OCI-M2 (cell line): ENCODE data around the gene RNASE9.
"Not testable (repeated sequence)": the region's sequence is repeated elsewhere in the genome, so short reads cannot be mapped to it uniquely, and the experiment has no call there.

ENCODE experiments used
- DNase-seq: peaks from one replicate; lab custom pipeline; 2025; ENCODE audit not compliant: unreplicated experiment; lab: John Stamatoyannopoulos, UW

RNASE9 gene

DNA sequence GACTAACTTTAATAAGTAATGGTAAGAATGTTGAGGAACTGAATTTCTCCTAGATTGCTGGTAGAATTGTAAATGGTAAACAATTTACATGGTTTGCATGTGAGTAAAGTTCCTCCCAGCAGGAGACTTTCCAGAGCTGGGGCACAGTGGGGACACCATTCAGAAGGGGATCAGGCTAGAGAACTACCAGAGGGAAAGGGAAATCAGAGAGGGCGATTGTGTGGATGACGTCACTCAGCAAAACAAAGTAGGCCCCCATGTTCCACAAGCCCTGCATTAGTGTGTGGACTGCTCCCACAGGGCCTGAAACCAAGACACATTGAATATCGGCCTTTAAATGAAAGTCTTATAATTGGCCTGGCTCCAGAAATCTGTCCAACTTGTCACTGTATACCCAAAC, 17.5 kb upstream of the RNASE9 start:
- no peak for DNase-seq

DNA sequence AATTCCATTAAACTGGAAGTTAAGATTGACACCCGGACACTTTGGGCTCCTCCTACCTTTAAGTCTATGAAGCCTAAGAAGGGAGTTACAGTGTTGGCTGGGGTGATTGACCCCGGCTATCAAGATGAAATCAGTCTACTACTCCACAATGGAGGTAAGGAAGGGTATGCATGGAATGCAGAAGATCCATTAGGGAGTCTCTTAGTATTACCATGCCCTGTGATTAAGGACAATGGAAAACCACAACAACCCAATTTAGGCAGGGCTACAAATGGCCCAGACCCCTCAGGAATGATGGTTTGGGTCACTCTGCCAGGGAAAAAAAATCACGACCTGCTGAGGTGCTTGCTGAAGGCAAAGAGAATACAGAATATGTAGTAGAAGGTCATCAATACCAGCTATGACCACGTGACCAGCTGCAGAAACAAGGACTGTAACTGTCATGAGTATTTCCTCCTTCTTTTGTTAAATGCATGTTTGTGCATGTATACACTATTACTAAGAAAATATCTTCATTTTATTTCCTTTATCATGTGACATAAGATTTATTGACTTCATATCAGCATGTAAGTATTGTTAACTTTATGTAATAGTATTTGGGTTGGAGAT, 11.6 kb upstream of the RNASE9 start:
- DNase-seq = not testable (repeated sequence)

DNA sequence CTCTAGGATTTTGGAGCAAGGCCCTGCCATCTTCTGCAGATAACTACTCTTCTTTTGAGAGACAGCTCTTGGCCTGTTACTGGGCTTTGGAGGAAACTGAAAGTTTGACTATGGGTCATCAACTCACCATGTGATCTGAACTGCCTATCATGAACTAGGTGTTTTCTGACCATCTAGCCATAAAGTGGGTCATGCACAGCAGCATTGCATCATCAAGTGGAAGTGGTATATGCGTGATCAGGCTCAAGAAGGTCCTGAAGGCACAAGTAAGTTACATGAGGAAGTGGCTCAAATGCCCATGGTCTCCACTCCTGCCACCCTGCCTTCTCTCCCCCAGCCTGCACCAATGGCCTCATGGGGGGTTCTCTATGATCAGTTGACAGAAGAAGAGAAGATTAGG, 9.9 kb upstream of the RNASE9 start:
- not testable (repeated sequence) for DNase-seq

DNA sequence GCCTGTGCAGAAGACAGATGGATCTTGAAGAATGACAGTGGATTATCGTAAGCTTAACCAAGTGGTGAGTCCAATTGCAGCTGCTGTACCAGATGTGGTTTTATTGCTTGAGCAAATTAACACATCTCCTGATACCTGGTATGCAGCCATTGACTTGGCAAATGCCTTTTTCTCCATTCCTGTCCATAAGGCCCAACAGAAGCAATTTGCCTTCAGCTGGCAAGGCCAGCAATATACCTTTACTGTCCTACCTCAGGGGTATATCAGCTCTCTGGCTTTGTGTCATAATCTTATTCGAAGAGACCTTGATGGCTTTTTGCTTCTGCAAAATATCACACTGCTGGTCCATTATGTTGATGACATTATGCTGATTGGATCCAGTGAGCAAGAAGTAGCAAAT, 9.0 kb upstream of the RNASE9 start:
- DNase-seq = not testable (repeated sequence)

DNA sequence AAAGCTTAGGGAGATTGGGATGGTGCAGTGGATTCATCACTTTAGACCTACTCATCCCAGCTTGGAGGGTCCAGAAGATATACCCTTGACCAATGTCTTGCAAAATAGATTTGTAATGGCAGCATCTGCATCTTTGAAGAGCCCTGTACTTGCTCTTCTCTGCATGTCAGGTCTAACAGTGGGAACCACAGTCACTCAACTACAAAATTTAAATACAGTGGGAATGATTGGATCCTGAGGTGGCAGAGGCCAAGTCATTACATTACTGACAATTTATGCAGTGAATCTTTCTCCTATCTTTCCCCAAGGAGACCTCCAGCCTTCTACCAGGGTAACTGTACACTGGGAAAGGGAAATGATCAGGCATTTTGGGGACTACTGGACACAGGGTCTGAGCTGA, 8.2 kb upstream of the RNASE9 start:
- DNase-seq = no peak

DNA sequence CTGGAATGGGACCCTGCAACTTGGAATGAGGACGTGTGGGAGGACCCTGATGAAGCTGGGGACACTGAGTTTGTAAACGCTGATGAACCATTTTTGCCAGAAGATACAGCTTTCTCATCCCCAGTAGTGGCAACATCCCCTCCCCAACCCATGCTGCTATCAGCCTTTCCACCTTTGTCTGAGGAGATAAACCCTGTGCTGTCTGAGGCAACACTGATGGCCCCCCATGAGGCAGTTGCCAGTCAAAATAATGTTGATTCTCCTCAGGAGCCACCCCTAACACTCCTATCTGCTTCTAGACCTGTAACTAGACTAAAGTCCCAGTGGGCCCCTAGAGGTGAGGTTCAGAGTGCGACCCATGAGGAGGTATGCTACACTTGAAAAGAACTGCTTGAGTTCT, 7.5 kb upstream of the RNASE9 start:
- DNase-seq = no peak

DNA sequence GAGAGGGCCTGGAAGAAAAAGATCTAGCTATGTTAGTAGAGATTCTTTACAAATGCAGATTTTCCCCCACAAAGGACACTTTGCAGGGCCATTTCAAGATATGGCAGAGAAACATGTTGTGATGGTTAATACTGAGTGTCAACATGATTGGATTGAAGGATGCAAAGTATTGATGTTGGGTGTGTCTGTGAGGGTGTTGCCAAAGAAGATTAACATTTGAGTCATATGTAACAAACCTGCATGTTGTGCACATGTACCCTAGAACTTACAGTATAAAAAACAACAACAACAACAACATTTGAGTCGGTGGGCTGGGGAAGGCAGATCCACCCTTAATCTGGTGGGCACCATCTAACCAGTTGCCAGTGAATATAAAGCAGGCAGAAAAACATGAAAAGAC, 6.4 kb upstream of the RNASE9 start:
- not testable (repeated sequence) for DNase-seq

DNA sequence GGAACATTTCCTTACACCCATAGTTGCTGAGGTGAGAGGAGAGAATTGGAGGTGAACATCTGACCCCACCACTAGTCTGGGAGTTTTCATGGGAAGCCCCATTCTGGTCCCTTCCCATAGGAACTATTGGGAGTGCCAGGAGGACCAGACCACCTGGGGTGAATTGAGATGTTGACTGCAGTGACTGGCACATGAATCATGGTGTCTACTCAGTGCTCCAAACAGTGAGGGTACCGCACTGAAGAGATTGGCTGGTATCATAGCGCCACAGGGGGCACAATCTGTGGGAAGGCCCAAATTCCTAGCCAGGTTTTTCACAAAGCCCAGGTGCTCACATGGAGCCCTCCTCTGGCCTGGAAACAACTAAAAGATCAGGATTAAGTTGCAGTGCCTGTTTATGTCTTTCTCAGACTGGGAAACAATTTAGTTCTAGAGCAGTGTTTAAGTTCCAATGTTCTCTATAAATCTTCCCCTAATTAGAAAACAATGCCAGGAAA, 3.7 kb upstream of the RNASE9 start:
- no peak for DNase-seq

DNA sequence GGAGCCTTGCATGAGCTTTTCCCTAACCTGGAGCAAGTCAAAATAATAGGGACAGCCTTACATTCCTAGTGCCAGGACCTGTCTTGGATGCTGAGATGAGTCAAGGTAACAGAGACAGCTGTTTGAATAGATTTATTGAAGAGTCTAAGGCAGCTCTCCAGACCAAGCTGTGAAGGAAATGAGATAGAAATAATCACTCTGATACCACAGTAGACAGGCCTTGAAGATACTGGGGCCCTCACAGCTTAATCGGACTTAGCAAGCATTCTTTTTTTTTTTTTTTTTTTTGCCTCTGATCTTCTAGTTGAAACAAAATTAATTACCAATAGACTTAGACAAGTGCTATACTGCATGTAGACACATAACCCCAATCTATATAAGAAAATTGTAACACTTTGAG, 3.1 kb upstream of the RNASE9 start:
- DNase-seq = no peak

DNA sequence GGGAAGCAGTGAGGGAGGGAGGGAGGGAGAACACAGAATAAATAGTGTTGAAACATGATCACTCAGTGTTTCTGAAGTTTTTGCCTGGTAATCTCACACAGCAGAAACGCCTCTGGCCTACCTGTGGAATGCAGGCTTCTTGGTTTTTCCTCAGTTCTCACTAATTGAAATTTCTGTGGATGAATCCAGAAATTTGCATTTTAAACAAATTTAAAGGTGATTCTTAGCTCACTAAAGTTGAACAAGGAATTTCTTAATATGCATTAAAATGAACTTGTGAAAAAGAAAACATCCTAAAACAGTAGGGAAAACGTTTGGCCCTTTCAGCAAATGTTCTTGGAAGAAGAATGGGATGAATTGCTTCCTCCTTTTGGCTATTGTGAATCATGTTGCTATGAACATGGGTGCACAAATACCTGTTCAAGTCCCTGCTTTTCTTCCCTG, 1.4 kb downstream of the RNASE9 start:
- DNase-seq = no peak

DNA sequence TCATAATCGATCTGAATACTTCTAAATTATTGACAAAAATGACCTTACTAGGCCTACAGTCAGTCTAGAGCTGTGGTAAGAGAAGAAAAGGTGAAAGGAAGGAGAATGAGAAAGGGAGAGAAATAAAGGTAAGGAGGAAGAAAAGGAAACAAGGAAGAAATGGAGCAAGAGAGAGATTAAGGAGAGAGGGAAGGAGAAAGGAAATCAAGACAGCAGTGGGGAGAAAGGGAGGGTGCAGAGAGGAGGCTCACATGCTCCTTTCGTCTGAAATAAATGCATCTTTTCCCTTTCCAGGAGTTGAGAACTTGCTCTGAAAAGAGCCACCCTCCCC, 3.7 kb downstream of the RNASE9 start:
- no peak for DNase-seq

DNA sequence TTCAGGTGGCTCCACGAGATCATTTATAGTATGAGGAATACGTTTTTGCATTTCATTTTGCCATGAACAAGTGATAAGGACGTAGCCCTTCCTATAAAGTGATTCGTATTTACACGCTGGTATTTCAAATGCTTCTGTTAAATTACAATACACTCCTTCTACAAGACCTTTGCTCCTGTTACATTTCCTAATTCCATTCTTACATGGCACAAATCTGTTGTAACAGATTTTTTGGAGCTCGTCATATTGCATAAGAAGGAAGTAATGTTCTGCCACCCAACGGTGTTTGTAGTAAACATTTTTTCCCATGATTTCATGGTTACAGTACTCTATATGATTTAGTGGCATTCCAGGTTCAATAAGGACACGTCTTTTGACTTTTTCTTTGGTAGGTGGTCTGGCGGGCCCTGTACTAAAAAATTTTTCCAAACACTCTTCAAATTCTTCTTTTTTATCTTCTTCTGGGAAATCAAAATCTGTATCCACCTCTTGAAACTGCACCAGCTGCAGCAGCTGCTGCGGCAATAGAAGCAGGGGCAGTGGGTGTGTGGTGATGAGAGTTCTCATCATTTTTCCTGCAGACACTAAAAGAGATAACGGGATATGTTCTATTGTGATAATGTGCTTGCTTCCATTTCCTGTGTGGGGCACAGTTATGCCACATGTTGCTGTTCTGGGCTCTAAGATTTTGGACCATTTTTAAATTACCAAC, 4.2 kb downstream of the RNASE9 start:
- DNase-seq = no peak

DNA sequence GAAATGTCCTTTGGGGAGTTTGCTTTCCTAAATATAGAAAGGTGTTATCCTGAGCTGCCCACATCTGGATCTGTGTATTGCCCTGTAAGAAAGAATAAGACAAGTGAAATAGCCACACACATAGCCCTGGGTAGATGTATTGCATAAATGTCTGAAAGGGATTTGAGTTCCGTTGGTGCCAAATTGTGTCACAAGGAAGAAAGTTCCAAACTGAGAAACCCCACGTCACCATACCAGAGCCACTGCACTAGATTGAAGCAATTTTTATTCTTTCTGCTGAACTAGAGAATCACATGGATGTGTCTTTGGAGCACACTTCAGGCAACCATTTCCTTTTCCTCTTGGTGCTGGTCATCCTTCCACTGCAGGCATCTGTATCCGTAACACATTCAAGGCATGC, 5.0 kb downstream of the RNASE9 start:
- no peak for DNase-seq

DNA sequence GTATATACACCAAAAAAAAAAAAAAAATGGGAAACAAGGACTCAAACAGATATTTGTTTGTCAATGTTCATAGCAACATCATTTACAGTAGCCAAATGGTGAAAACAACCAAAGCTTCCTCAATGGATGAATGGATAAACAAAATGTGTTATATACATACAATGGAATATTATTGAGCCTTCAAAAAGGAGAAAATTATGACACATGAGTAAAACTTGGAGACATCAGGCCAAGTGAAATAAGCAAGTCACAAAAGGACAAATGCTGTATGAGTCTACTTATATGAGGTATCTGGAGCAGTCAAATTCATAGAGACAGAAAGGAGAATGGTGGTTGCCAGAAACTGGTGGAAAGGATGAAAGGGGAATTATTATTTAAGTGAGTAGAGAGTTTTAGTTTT, 7.8 kb downstream of the RNASE9 start:
- no peak for DNase-seq

DNA sequence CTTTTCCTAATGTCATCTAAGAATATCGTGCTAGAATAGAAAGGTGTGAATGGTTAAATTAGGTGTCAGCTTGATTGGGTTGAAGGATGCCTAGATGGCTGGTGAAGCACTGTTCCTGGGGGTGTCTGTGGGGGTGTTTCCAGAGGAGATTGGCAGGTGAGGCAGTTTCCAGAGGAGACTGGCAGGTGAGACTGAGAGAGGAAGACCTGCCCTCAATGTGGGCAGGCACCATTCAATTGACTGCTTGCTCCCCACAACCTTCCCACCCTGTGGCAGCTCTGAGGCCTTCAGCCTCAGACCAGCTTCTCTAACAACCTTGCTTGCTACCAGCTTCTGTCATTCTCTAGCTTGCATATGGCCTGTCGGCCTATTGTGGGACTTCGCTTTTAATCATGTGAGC, 9.2 kb downstream of the RNASE9 start:
- DNase-seq = no peak

DNA sequence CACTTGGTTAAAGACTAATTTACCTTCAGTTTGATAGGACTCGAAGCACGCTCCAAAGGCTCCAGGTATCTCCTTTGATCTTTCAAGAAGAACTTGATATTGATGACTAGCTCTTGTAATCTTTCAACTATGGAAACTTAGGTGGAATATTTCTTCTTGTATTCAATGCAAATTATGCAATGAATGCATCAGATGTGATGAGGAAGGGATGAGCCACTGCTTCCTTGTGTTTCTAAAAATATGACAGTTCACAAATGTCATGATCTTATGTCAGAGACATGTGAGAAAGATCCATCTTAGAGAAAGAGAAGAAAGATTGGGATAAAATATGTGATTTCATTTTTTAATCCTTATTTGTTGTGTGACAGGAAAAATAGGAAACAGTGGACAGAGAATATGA, 9.9 kb downstream of the RNASE9 start:
- no peak for DNase-seq

DNA sequence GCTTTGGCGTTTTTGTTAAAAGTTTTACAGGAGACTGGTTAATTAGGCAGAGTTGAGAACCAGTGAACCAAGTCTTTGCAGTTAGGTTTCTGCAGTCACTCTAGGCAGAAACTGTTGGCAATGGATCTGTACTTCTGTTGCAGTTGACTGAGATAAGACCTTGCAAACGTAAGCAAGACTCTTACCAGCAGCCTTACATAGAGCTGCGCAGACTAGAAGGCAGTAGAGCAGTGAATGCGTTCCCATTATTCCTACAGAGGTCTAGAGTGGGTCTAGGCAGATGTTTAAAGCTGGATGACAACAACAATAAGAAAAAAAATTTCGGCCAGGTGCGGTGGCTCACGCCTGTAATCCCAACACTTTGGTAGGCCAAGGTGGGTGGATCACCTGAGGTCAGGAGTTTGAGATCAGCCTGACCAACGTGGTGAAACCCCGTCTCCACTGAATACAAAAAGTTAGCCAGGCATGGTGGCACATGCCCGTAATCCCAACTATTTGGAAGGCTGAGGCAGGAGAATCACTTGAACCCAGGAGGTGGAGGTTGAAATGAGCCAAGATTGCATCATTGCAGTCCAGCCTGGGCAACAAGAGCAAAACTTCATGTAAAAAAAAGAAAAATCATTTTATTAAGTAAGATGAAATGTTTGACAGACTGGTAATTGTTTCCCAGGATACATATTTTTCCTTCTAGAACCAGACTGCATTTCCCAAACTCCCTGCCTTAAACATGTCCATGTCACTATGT, 12.3 kb downstream of the RNASE9 start:
- no peak for DNase-seq

DNA sequence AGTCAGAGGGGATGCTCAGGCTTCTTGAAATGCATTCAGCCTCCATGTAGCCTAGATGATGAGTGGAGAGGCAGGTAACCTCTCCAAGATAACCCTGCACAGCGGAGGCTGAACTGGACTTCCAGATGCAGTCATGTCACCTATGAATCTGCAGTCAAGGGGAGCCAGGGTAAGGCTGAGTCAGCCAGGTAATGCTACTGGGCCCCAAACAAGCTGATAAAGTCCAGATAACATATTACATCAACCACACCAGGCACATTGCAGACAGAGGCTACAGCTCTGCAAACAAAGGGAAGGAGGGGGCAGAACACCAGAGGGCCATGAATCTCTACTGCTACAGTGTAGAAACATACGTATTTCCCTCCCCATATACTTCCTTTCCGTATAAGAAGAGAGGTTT, 14.0 kb downstream of the RNASE9 start:
- DNase-seq = no peak

DNA sequence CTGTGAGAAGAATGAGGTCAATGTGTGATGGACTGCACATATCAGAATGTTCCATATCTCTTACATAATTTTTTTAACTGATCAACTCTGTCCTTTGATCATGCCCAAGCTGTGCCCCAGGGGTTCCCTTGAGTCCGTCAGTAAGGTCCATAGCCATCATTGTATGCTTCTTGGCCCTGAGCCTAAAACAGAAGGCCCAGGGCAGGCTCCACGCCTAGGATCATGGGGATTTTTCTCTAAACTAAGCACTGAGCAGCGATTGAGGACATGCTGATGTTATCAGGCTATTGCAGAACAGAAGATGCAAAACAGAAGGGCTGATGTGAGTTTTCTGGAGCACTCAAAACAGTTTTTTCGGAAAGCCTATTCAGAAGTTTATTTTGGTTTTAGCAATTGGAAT, 20.9 kb downstream of the RNASE9 start:
- DNase-seq = no peak

DNA sequence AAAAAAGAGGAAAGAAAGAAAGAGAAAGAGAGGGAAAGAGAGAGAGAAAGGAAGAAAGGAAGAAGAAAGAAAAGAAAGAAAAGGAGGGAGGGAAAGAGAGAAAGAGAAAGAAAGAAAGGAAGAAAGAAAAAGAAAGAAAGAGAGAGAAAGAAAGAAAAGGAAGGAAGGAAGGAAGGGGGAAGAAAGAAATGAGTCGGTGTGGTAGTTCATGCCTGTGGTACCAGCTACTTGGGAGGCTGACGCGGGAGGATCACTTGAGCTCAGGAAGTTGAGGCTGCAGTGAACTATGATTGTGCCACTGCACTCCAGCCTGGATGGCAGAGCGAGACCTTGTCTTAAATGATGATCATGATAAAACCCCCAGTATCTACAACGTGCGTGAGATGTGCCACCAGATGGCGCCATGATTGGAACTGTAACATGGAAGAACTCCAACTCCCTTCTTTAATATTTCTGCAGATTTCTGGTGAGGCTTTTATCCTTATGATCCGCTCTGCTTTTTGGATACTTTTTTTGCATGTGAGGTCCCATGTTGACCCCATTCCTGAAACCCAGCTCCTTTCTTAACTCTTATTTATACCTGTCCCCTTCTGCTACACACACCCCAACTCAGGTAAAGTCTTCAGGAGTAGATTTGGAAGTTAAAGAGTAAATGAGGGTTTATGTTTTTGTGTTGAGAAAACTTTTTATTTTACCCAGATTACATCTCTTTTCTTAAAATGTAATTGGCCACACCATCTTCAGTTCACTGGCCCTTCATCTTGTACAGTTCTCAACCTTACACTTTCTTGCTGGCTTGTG, 29.9 kb downstream of the RNASE9 start:
- no peak for DNase-seq

DNA sequence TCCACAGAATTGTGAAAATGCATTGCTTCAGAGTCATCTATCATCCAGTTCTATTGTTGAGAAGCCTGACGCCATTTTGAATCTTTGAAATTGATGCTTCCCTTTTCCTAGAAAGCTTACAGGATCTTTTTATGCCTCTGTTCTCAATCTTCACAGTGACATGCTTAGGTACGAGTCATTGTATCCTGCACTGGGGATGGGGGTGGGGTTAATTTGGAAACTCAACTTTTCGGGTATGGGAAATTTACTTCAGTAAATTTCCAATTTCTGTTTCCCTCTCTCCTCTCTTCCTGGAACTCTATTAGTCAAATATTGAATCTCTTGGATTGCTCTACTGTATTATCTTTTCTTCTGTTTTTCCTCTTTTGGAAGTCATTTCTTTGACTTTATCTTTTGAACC, 31.0 kb downstream of the RNASE9 start:
- DNase-seq = no peak
